ENCODE data around the gene CASP9. TPM values are rescaled to one million over a fixed set of nuclear protein-coding genes. Genes with fewer than 3 reads are reported as not detected.

The CASP9 gene
- total RNA-seq, 4 donors from 2014 or later, result 8.8 to 22.6 (median 15.5) TPM

DNA sequence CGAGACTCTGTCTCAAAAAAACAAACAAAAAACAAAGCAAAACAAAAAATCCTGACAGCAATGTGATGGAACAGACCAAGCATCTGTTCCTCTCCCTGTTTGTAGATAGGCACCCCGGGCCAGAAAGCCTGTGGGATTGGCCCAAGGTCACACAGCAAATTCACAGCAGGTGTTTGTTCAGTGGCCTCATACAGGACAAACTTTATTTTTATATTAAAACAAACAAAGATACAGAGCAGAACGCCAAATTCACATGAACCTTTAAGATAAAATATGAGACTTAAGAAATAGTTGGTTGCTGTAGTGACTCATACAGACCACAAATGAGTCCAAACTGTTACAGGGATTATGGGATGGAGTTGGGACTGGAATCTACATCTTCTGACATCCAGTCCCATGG is 69.8 kb downstream of the CASP9 start:
- peaks cover 0 to 7% (median 0%) of the 10 kb centered on the region in 4 donors for H3K27me3 ChIP-seq
- H3K4me1 ChIP-seq, result no peaks in the 10 kb centered on the region
- intact Hi-C loops (cut with DNase I), result no loop called here
- no peaks in the 10 kb centered on the region for H3K9me3 ChIP-seq
- TF ChIP-seq POLR2A (IDR thresholded peaks at IDR 0.05) (no peak), CTCF (IDR thresholded peaks at IDR 0.05) (no peak)
- no peaks in the 10 kb centered on the region for H3K36me3 ChIP-seq
- 59 to 66% methylated on average over 3 of the region's 3 CpGs for WGBS, 2 donors
- no peak for DNase-seq
- H3K4me3 ChIP-seq, result no peak overlapping the region
- H3K27ac ChIP-seq, result no peak overlapping the region

- no peaks in the 10 kb centered on the region for H3K9me3 ChIP-seq
- intact Hi-C loops (cut with DNase I), result no loop called here
- peaks cover 0 to 7% (median 0%) of the 10 kb centered on the region in 4 donors for H3K27me3 ChIP-seq
- H3K27ac ChIP-seq, result no peak overlapping the region
- WGBS, 2 donors, result 41 to 75% methylated on average over 3 to 8 of the region's 11 CpGs
- H3K4me1 ChIP-seq, result no peaks in the 10 kb centered on the region
- H3K4me3 ChIP-seq, result no peak overlapping the region
- no peak for TF ChIP-seq CTCF (IDR thresholded peaks at IDR 0.05)
- TF ChIP-seq POLR2A (IDR thresholded peaks at IDR 0.05), result no peak
- DNase-seq, result no peak
- no peaks in the 10 kb centered on the region for H3K36me3 ChIP-seq
These were observed 70.3 kb downstream of the CASP9 start for GRCh38 chr1:15453734-15454133.

- no peaks in the 10 kb centered on the region for H3K36me3 ChIP-seq
- no peak for DNase-seq
- H3K4me1 ChIP-seq, result no peaks in the 10 kb centered on the region
- H3K9me3 ChIP-seq, result no peaks in the 10 kb centered on the region
- no peak overlapping the region for H3K4me3 ChIP-seq
- TF ChIP-seq CTCF (IDR thresholded peaks at IDR 0.05) (no peak), POLR2A (IDR thresholded peaks at IDR 0.05) (no peak)
- 79 to 84% methylated on average over 9 of the region's 10 CpGs for WGBS, 2 donors
- intact Hi-C loops (cut with DNase I), result no loop called here
- peaks cover 0 to 7% (median 0%) of the 10 kb centered on the region in 4 donors for H3K27me3 ChIP-seq
- H3K27ac ChIP-seq, result no peak overlapping the region
These were observed 71.0 kb downstream of the CASP9 start for GRCh38 chr1:15452866-15453571.

- WGBS, 2 donors, result 80% methylated on average over 1 of the region's 1 CpG; no CpG with 5 or more reads in 1 of the 2 donors
- TF ChIP-seq CTCF (IDR thresholded peaks at IDR 0.05) (no peak), POLR2A (IDR thresholded peaks at IDR 0.05) (no peak)
These were observed 71.8 kb downstream of the CASP9 start for GRCh38 chr1:15452216-15452615.

GRCh38 chr1:15451014-15451722 is 72.8 kb downstream of the CASP9 start:
- Histone ChIP-seq H3K4me3 (no peak overlapping the region), H3K27ac (no peak overlapping the region), H3K9me3 (no peaks in the 10 kb centered on the region), H3K36me3 (no peaks in the 10 kb centered on the region), H3K4me1 (no peaks in the 10 kb centered on the region), H3K27me3 (peaks cover 0 to 13% (median 0%) of the 10 kb centered on the region in 4 donors)
- WGBS, 2 donors, result 74 to 85% methylated on average over 5 to 6 of the region's 6 CpGs
- no peak for DNase-seq
- TF ChIP-seq CTCF (IDR thresholded peaks at IDR 0.05), result no peak
- intact Hi-C loops (cut with DNase I), result no loop called here

More at GRCh38 chr1:15452216-15452615, 71.8 kb downstream of the CASP9 start:
- Histone ChIP-seq H3K4me1 (no peaks in the 10 kb centered on the region), H3K27me3 (peaks cover 0 to 8% (median 0%) of the 10 kb centered on the region in 4 donors), H3K9me3 (no peaks in the 10 kb centered on the region), H3K4me3 (no peak overlapping the region), H3K36me3 (no peaks in the 10 kb centered on the region), H3K27ac (no peak overlapping the region)
- no peak for DNase-seq
- intact Hi-C loops (cut with DNase I), result no loop called here
